ENCODE measurements around the gene CCDC71. TPM values are rescaled to one million over a fixed set of nuclear protein-coding genes. Genes with fewer than 3 reads are reported as not detected.
A peak's percentile ranks its signal among the peaks of the same experiment; 100 is the strongest.

The CCDC71 gene
- total and polyA plus RNA-seq, 5 donors from 2014 or later: 0.76 to 12.9 (median 1.7) TPM

DNA sequence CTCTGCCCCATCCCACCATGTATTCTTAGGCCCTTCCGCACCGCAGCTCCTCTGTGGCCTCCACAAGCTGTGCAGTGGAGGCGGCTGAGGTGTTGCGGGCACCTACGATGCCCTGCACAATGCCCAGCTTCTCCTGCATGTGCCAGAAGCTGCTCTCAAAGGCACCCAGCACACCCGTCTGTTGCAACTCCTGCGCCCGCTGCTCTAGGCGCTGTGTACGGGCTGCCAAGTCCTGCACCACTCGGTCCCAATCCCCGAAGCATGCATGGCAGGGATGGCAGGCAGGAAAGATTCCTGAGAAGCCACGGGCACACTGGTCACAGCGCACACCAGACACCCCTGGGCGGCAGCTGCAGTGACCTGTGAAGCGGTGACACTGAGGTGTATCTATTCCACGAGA lies 42.4 kb downstream of the CCDC71 start:
- Mint-ChIP-seq H3K4me3 (peak overlapping the region in 1 of 4 donors; percentile 19), H3K36me3 (no peaks in the 10 kb centered on the region), H3K4me1 (peaks cover 0 to 17% (median 5%) of the 10 kb centered on the region in 4 donors), H3K27ac (no peak overlapping the region), H3K9me3 (peaks cover 0 to 2% (median 0%) of the 10 kb centered on the region in 7 donors), H3K27me3 (peaks cover 5% of the 10 kb centered on the region)
- no peak overlapping the region for H3K4me3 ChIP-seq (ENCODE audit: low read depth, low read length)
- H3K36me3 ChIP-seq (ENCODE audit: control insufficient read depth, insufficient read depth, low read length): peaks cover 3% of the 10 kb centered on the region
- no peak for DNase-seq
- no peak overlapping the region for H3K27ac ChIP-seq (ENCODE audit: insufficient read depth, low read length, poor library complexity, severe bottlenecking)
- ATAC-seq (ENCODE audit: low read depth in 2 of 2): no peak
- peaks cover 26% of the 10 kb centered on the region for H3K4me1 ChIP-seq (ENCODE audit: control insufficient read depth, insufficient read depth, low read length, poor library complexity, severe bottlenecking)
- no peaks in the 10 kb centered on the region for H3K9me3 ChIP-seq (ENCODE audit: control insufficient read depth in 2 of 2, low read length in 2 of 2)
- H3K27me3 ChIP-seq (ENCODE audit: control insufficient read depth, insufficient read depth, low read length): no peaks in the 10 kb centered on the region

DNA sequence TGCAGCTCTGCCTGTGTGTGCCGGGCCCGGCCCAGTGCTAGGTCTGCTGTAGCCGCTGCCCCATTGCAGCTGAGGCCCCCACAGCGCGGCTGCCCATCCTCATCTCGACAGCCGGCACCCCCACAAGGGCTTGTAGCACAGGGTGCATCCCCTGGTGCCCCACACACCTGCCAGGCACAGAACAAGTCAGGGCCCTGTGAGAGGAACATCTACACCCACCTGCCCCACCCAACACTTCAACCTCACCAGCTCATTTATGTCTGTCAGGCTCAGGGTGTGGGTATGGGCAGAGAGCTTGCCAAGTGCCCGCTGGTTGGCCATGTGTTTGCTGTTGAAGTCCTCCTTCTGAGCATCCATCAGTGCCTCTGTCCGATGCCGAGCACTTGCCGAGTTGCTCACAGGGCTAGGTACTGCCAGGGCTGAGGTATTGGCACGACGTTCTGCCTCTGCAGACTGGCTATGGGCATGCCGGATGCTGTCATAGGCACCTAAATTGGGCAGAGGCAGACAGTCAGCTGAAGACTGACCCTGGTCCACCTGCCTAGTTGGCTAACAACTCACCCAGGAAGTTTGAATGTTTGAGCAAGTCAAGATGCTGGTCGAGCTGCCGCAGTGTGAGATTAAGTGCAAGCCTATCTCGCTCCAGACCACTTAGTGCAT lies 43.1 kb downstream of the CCDC71 start:
- Histone ChIP-seq H3K27ac (ENCODE audit: insufficient read depth, low read length, poor library complexity, severe bottlenecking) (no peak overlapping the region), H3K36me3 (ENCODE audit: control insufficient read depth, insufficient read depth, low read length) (peaks cover 8% of the 10 kb centered on the region), H3K27me3 (ENCODE audit: control insufficient read depth, insufficient read depth, low read length) (no peaks in the 10 kb centered on the region), H3K4me1 (ENCODE audit: control insufficient read depth, insufficient read depth, low read length, poor library complexity, severe bottlenecking) (peaks cover 26% of the 10 kb centered on the region), H3K4me3 (ENCODE audit: low read depth, low read length) (no peak overlapping the region), H3K9me3 (ENCODE audit: control insufficient read depth in 2 of 2, low read length in 2 of 2) (no peaks in the 10 kb centered on the region)
- Mint-ChIP-seq H3K27ac (peak overlapping the region in 2 of 3 donors; percentile 14 to 67), H3K4me3 (peak overlapping the region in 1 of 4 donors; percentile 19), H3K36me3 (no peaks in the 10 kb centered on the region), H3K4me1 (peaks cover 0 to 17% (median 5%) of the 10 kb centered on the region in 4 donors), H3K27me3 (peaks cover 5% of the 10 kb centered on the region), H3K9me3 (peaks cover 0 to 2% (median 0%) of the 10 kb centered on the region in 7 donors)
- DNase-seq (no peak), ATAC-seq (ENCODE audit: low read depth in 2 of 2) (no peak)

DNA sequence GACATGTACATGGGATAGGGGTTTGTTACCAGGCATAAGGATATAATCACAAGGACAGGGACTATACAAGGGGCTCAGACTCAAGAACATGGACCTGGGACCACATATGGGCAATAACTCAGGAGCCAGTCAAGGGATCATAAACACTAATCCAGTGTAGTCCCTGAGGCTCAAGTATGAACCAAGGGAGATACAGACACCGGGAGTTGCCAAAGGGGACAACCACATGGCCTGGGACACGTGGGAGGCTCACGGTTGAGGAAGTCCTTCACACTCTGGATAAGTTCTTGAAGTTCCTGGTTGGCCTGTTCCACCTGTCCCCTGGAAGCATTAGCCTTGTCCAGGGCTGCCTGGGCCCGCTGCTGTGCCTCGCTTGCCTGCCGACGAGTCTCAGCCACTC lies 43.7 kb downstream of the CCDC71 start:
- DNase-seq: no peak
- peaks cover 0 to 2% (median 0%) of the 10 kb centered on the region in 7 donors for H3K9me3 Mint-ChIP-seq
- Histone ChIP-seq H3K27me3 (ENCODE audit: control insufficient read depth, insufficient read depth, low read length) (no peaks in the 10 kb centered on the region), H3K27ac (ENCODE audit: insufficient read depth, low read length, poor library complexity, severe bottlenecking) (no peak overlapping the region), H3K36me3 (ENCODE audit: control insufficient read depth, insufficient read depth, low read length) (peaks cover 14% of the 10 kb centered on the region), H3K9me3 (ENCODE audit: control insufficient read depth in 2 of 2, low read length in 2 of 2) (no peaks in the 10 kb centered on the region), H3K4me1 (ENCODE audit: control insufficient read depth, insufficient read depth, low read length, poor library complexity, severe bottlenecking) (peaks cover 26% of the 10 kb centered on the region), H3K4me3 (ENCODE audit: low read depth, low read length) (no peak overlapping the region)
- H3K4me3 Mint-ChIP-seq: peak overlapping the region in 3 of 4 donors; percentile 88 to 89 (median 89)
- H3K27ac Mint-ChIP-seq: peak overlapping the region; percentile 84 to 94 (median 88)
- peaks cover 0 to 19% (median 5%) of the 10 kb centered on the region in 4 donors for H3K4me1 Mint-ChIP-seq
- no peaks in the 10 kb centered on the region for H3K36me3 Mint-ChIP-seq
- no peak for ATAC-seq (ENCODE audit: low read depth in 2 of 2)
- H3K27me3 Mint-ChIP-seq: peaks cover 5% of the 10 kb centered on the region

DNA sequence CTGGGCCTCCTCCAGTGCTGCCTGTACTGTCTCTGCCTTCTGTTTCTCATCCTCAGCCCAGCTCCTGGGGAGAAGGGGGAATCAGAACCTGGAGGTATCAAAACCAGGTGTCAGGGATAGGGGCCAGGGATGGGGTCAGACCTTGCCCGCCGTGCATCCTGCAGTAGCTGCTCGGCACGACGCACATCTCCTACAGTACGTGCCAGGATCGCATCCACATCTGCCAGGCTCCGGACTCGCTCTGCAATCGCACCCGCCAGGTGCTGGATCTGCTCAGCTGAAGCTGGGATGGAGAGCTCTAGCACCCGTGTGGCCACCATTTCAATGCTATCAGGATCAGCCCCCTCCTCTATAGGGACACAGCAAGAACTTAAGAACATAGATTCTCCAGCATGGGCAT lies 44.1 kb downstream of the CCDC71 start:
- Mint-ChIP-seq H3K27me3 (peaks cover 5% of the 10 kb centered on the region), H3K27ac (peak overlapping the region; percentile 84 to 94 (median 88)), H3K36me3 (no peaks in the 10 kb centered on the region), H3K4me3 (peak overlapping the region; percentile 84 to 89 (median 88)), H3K4me1 (peaks cover 0 to 19% (median 5%) of the 10 kb centered on the region in 4 donors), H3K9me3 (peaks cover 0 to 1% (median 0%) of the 10 kb centered on the region in 7 donors)
- ATAC-seq (ENCODE audit: low read depth in 2 of 2) (no peak), DNase-seq (no peak)
- Histone ChIP-seq H3K4me3 (ENCODE audit: low read depth, low read length) (no peak overlapping the region), H3K36me3 (ENCODE audit: control insufficient read depth, insufficient read depth, low read length) (peaks cover 18% of the 10 kb centered on the region), H3K9me3 (ENCODE audit: control insufficient read depth in 2 of 2, low read length in 2 of 2) (no peaks in the 10 kb centered on the region), H3K4me1 (ENCODE audit: control insufficient read depth, insufficient read depth, low read length, poor library complexity, severe bottlenecking) (peaks cover 26% of the 10 kb centered on the region), H3K27me3 (ENCODE audit: control insufficient read depth, insufficient read depth, low read length) (no peaks in the 10 kb centered on the region), H3K27ac (ENCODE audit: insufficient read depth, low read length, poor library complexity, severe bottlenecking) (peak overlapping the region; percentile 91)

DNA sequence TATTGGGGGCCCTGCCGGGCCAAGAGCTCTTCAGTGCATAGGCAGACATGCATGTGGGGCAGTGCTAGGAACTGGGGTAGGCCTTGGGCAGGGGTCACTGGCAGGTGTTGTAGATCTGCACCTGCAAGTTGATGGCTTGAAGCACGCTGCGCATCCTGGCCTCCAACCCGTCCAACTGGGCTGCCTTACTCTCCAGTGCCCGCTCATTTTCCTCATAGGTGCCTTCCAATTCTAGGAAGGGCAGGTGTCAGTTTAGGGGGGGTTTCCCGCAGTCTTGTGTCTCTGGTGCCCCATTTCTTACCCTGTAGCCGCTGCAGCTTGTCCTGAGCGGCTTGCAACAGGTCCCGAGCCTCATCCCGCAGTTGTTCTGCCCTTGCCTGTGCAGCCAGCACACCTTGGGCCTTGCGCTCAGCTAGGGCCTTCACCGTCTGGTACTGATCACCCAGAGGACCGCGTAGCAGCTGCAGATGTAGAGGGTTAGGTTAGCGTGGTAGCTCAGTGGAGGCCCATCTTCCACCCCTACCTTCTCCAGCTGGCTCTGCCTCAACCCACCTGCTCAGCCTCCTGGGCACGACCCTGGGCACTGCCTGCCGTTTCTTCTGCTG lies 44.9 kb downstream of the CCDC71 start:
- Mint-ChIP-seq H3K27ac (peak overlapping the region; percentile 56 to 94 (median 84)), H3K27me3 (peaks cover 5% of the 10 kb centered on the region), H3K4me3 (peak overlapping the region; percentile 84 to 89 (median 88)), H3K36me3 (peaks cover 5% of the 10 kb centered on the region), H3K4me1 (peaks cover 0 to 22% (median 5%) of the 10 kb centered on the region in 4 donors), H3K9me3 (peaks cover 0 to 1% (median 0%) of the 10 kb centered on the region in 7 donors)
- ATAC-seq (ENCODE audit: low read depth in 2 of 2) (no peak), DNase-seq (no peak)
- Histone ChIP-seq H3K36me3 (ENCODE audit: control insufficient read depth, insufficient read depth, low read length) (peaks cover 26% of the 10 kb centered on the region), H3K27me3 (ENCODE audit: control insufficient read depth, insufficient read depth, low read length) (no peaks in the 10 kb centered on the region), H3K4me1 (ENCODE audit: control insufficient read depth, insufficient read depth, low read length, poor library complexity, severe bottlenecking) (peaks cover 26% of the 10 kb centered on the region), H3K27ac (ENCODE audit: insufficient read depth, low read length, poor library complexity, severe bottlenecking) (peak overlapping the region; percentile 91), H3K9me3 (ENCODE audit: control insufficient read depth in 2 of 2, low read length in 2 of 2) (no peaks in the 10 kb centered on the region), H3K4me3 (ENCODE audit: low read depth, low read length) (peak overlapping the region; percentile 37)

DNA sequence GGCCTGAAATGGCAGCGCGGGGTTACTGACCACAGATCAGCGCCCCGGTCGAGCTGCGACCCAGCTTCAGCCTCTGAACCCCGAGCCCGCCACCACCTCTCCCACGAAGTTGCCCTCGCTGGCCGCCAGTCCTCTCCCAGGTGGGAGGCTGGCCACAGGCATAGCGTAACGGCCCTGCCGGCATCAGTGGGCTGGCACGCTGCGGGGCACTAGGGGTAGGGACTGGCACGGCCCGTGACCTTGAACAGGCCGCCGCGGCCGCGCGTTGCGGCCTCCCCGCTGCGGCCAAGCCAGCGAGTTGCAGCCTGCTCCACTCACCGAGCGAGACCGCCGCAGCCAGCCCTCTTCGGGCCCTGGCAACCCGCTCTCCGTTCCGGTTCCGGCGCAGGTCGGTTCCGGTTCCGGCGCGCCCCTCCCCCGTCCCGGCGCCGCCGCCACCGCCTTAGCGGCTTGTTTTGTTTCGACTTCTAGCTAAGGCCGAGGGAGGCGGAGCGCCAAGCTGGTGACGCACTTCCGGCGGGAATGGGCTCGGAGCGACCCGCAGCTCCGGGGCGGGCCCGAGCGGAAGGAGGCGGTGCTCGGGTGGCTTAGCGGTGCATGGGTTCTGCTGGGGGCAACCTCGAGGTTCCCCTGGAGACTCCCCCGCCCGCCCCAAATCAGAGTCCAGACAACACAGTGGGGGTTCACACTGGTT lies 45.5 kb downstream of the CCDC71 start, which contains the start of gene USP19:
TSS of gene USP19 (minus strand) at position 386 of the 694 bp plus-strand sequence. CDS start 1,678 bp downstream, outside the sequence.
- H3K4me3 Mint-ChIP-seq: peak within 1 kb of the TSS; percentile 84 to 89 (median 88)
- H3K4me1 Mint-ChIP-seq: peaks cover 0 to 22% (median 5%) of the 10 kb centered on the region in 4 donors
- DNase-seq (peak; percentile 94 to 97 (median 94)), ATAC-seq (ENCODE audit: low read depth in 2 of 2) (peak; percentile 91 to 92)
- H3K36me3 ChIP-seq (ENCODE audit: control insufficient read depth, insufficient read depth, low read length): peaks cover 32% of the 10 kb centered on the region
- no peaks in the 10 kb centered on the region for H3K9me3 ChIP-seq (ENCODE audit: control insufficient read depth in 2 of 2, low read length in 2 of 2)
- H3K27me3 ChIP-seq (ENCODE audit: control insufficient read depth, insufficient read depth, low read length): no peaks in the 10 kb centered on the region
- peaks cover 26% of the 10 kb centered on the region for H3K4me1 ChIP-seq (ENCODE audit: control insufficient read depth, insufficient read depth, low read length, poor library complexity, severe bottlenecking)
- peaks cover 5% of the 10 kb centered on the region for H3K27me3 Mint-ChIP-seq
- H3K27ac Mint-ChIP-seq: peak within 1 kb of the TSS; percentile 66 to 94 (median 94)
- H3K27ac ChIP-seq (ENCODE audit: insufficient read depth, low read length, poor library complexity, severe bottlenecking): peak within 1 kb of the TSS; percentile 91
- H3K4me3 ChIP-seq (ENCODE audit: low read depth, low read length): peak within 1 kb of the TSS; percentile 87
- peaks cover 0 to 1% (median 0%) of the 10 kb centered on the region in 7 donors for H3K9me3 Mint-ChIP-seq
- peaks cover 8% of the 10 kb centered on the region for H3K36me3 Mint-ChIP-seq

DNA sequence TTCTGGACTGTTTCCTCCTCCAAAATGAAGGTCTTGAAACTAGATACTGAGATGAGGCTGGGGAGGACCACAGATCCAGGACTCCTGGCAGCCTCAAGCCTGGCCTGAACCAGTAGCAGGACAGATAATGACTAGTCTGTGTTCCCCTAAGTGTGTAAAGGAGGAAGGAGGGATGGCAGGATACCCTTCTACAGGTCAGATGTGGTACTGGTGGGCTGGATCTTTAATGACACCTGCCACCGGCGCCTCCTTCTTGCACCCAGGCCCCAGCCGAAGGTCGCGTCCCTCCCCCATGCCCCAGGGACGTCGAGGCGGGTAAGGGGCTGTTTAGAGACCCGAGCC lies 46.1 kb downstream of the CCDC71 start:
- Mint-ChIP-seq H3K36me3 (peaks cover 13% of the 10 kb centered on the region), H3K4me1 (peaks cover 0 to 22% (median 5%) of the 10 kb centered on the region in 4 donors), H3K9me3 (peaks cover 0 to 1% (median 0%) of the 10 kb centered on the region in 7 donors), H3K27ac (peak overlapping the region; percentile 66 to 94 (median 94)), H3K27me3 (peaks cover 5% of the 10 kb centered on the region), H3K4me3 (peak overlapping the region; percentile 84 to 89 (median 88))
- Histone ChIP-seq H3K27ac (ENCODE audit: insufficient read depth, low read length, poor library complexity, severe bottlenecking) (peak overlapping the region; percentile 91), H3K9me3 (ENCODE audit: control insufficient read depth in 2 of 2, low read length in 2 of 2) (no peaks in the 10 kb centered on the region), H3K27me3 (ENCODE audit: control insufficient read depth, insufficient read depth, low read length) (no peaks in the 10 kb centered on the region), H3K4me1 (ENCODE audit: control insufficient read depth, insufficient read depth, low read length, poor library complexity, severe bottlenecking) (peaks cover 26% of the 10 kb centered on the region), H3K4me3 (ENCODE audit: low read depth, low read length) (peak overlapping the region; percentile 87), H3K36me3 (ENCODE audit: control insufficient read depth, insufficient read depth, low read length) (peaks cover 37% of the 10 kb centered on the region)
- ATAC-seq (ENCODE audit: low read depth in 2 of 2) (no peak), DNase-seq (peak in 2 of 3 donors; percentile 11 to 37)
